ENCODE measurements around the gene DOP1A. TPM values are rescaled to one million over a fixed set of nuclear protein-coding genes. Genes with fewer than 3 reads are reported as not detected.
A peak's percentile ranks its signal among the peaks of the same experiment; 100 is the strongest.

Gene DOP1A
- total RNA-seq, 1 experiment from 2014 or later, result 17.0 TPM

GRCh38 chr6:83155794-83156193 lies 88.3 kb downstream of the DOP1A start:
- Histone ChIP-seq H3K56ac (ENCODE audit: insufficient read length, low read depth, low read length) (no peak overlapping the region), H4K20me1 (ENCODE audit: control insufficient read depth, insufficient read depth, insufficient read length) (no peaks in the 10 kb centered on the region), H3K9ac (ENCODE audit: extremely low read depth, insufficient read length, low read length) (no peak overlapping the region), H3K4me2 (ENCODE audit: insufficient read depth, insufficient read length, low read length) (no peak overlapping the region), H2AFZ (ENCODE audit: low read length) (no peak overlapping the region), H3K79me2 (ENCODE audit: insufficient read depth, low read length) (no peaks in the 10 kb centered on the region), H3K14ac (ENCODE audit: insufficient read depth, low read length) (no peak overlapping the region), H2BK15ac (ENCODE audit: low read depth, low read length) (no peak overlapping the region), H2BK20ac (ENCODE audit: low read depth, low read length, poor library complexity, severe bottlenecking) (no peak overlapping the region), H3K9me3 (ENCODE audit: control insufficient read depth, low read depth, low read length) (no peaks in the 10 kb centered on the region), H3K4me1 (ENCODE audit: insufficient read depth, low read length) (no peaks in the 10 kb centered on the region), H4K5ac (ENCODE audit: insufficient read length, low read depth, low read length) (no peak overlapping the region), H3K27me3 (ENCODE audit: insufficient read depth, low read length) (no peaks in the 10 kb centered on the region; the same call in 1 of the 2 replicates), H3T11ph (ENCODE audit: low read length) (no peak overlapping the region), H3K23ac (ENCODE audit: insufficient read length, low read depth, low read length) (no peak overlapping the region), H3K23me2 (ENCODE audit: insufficient read length, low read depth, low read length, poor library complexity, severe bottlenecking) (no peaks in the 10 kb centered on the region), H2BK120ac (ENCODE audit: low read depth, low read length, poor library complexity, severe bottlenecking) (no peak overlapping the region), H3K27ac (ENCODE audit: insufficient read length, low read depth, low read length) (no peak overlapping the region), H3K4ac (ENCODE audit: low read depth, low read length) (no peak overlapping the region), H4K8ac (replicated peaks; ENCODE audit: insufficient read length, low read depth, low read length) (no peak overlapping the region), H3K79me1 (ENCODE audit: insufficient read depth, low read depth, low read length, poor library complexity, severe bottlenecking) (no peaks in the 10 kb centered on the region), H4K91ac (ENCODE audit: insufficient read length, low read depth, low read length) (no peak overlapping the region), H2AK5ac (ENCODE audit: insufficient read length, low read length) (no peak overlapping the region), H2BK5ac (ENCODE audit: insufficient read length, low read length) (no peak overlapping the region), H2BK12ac (ENCODE audit: insufficient read length, low read depth, low read length) (no peak overlapping the region), H3K18ac (ENCODE audit: insufficient read length, low read depth, low read length) (no peak overlapping the region)
- no peak for TF ChIP-seq CTCF (conservative IDR thresholded peaks at IDR 0.05)
- H3K9me3 Mint-ChIP-seq, result no peaks in the 10 kb centered on the region
- DNase-seq, result no peak
- no peaks in the 10 kb centered on the region for H3K27me3 Mint-ChIP-seq (ENCODE audit: low read depth)
- H3K4me3 Mint-ChIP-seq, result no peak overlapping the region
- no peaks in the 10 kb centered on the region for H3K4me1 Mint-ChIP-seq
- H3K27ac Mint-ChIP-seq, result peak overlapping the region in 2 of 3 experiments; percentile 14 to 41; a peak in 1 of 7 replicates
- WGBS (ENCODE audit: extremely low coverage, insufficient read length, low lambda C conversion rate), result no CpG with 5 or more reads among the region's 2 CpGs
- H3K36me3 Mint-ChIP-seq (ENCODE audit: insufficient read depth in 1 of 3, low read depth in 3 of 3), result peaks cover 4 to 46% (median 22%) of the 10 kb centered on the region in 3 experiments; a peak in 6 of 7 replicates

All from H9 (cell line).